GM18502 (cell line): Measurements from ENCODE around the gene FBXL20.
"Not testable (repeated sequence)": the region's sequence is repeated elsewhere in the genome, so short reads cannot be mapped to it uniquely, and the experiment has no call there.

Experiments used
- ATAC-seq: cut with Tn5 transposase; IDR thresholded peaks from one replicate; pipeline ENCODE4 v1.9.1; 2021; ENCODE audit warnings: mild to moderate bottlenecking; ENCODE audit not compliant: unreplicated experiment, poor library complexity

Gene FBXL20

GRCh38 chr17:39264119-39264518 lies 137.3 kb downstream of the FBXL20 start:
- no peak for ATAC-seq

GRCh38 chr17:39261286-39261685 lies 140.1 kb downstream of the FBXL20 start:
- no peak for ATAC-seq

- no peak for ATAC-seq
Measured at GRCh38 chr17:39252788-39253460, 148.5 kb downstream of the FBXL20 start.

- ATAC-seq: no peak
Measured at GRCh38 chr17:39251997-39252396, 149.4 kb downstream of the FBXL20 start.

GRCh38 chr17:39250076-39250475 lies 151.3 kb downstream of the FBXL20 start:
- ATAC-seq: not testable (repeated sequence)

- ATAC-seq: no peak
Measured at GRCh38 chr17:39246274-39246673, 155.2 kb downstream of the FBXL20 start.

- ATAC-seq: no peak
Measured at GRCh38 chr17:39244600-39245570, 156.5 kb downstream of the FBXL20 start.

GRCh38 chr17:39244016-39244599 lies 157.3 kb downstream of the FBXL20 start:
- no peak for ATAC-seq

- no peak for ATAC-seq
Measured at GRCh38 chr17:39243155-39243554, 158.3 kb downstream of the FBXL20 start.

GRCh38 chr17:39240631-39241030 lies 160.8 kb downstream of the FBXL20 start:
- no peak for ATAC-seq

GRCh38 chr17:39239640-39240314 lies 161.6 kb downstream of the FBXL20 start:
- no peak for ATAC-seq

- ATAC-seq: no peak
Measured at GRCh38 chr17:39238311-39238972, 163.0 kb downstream of the FBXL20 start.

GRCh38 chr17:39237586-39237985 lies 163.8 kb downstream of the FBXL20 start:
- ATAC-seq: no peak

- ATAC-seq: no peak
Measured at GRCh38 chr17:39236981-39237441, 164.4 kb downstream of the FBXL20 start.

GRCh38 chr17:39236450-39236927 lies 164.9 kb downstream of the FBXL20 start:
- ATAC-seq: no peak

- no peak for ATAC-seq
Measured at GRCh38 chr17:39235555-39236449, 165.6 kb downstream of the FBXL20 start.

GRCh38 chr17:39231591-39232551 lies 169.6 kb downstream of the FBXL20 start:
- ATAC-seq: no peak
